ENCODE data around the gene MDFI.

The MDFI gene

GRCh38 chr6:41651962-41652657, 13.8 kb downstream of the MDFI start:
- Histone ChIP-seq H3F3A (ENCODE audit: insufficient read depth, low read length) (no peaks in the 10 kb centered on the region), H3K9me3 (ENCODE audit: low read length) (no peaks in the 10 kb centered on the region), H3K9ac (ENCODE audit: low read length) (no peak overlapping the region), H3K4me2 (ENCODE audit: low read length) (no peak overlapping the region), H3K9me2 (ENCODE audit: low read depth, low read length) (no peaks in the 10 kb centered on the region), H2AFZ (ENCODE audit: low read length) (no peak overlapping the region), H3K4me1 (ENCODE audit: insufficient read depth, low read length, severe bottlenecking) (no peaks in the 10 kb centered on the region), H3K79me2 (ENCODE audit: insufficient read depth, low read length) (no peaks in the 10 kb centered on the region), H4K20me1 (ENCODE audit: insufficient read depth, low read length) (no peaks in the 10 kb centered on the region), H3K27me3 (ENCODE audit: insufficient read depth, low read length) (no peaks in the 10 kb centered on the region; the same call in 1 of the 2 replicates), H3K27ac (ENCODE audit: low read depth, low read length, poor library complexity, severe bottlenecking) (no peak overlapping the region), H3K4me3 (ENCODE audit: low read depth, low read length, poor library complexity, severe bottlenecking) (no peak overlapping the region), H3K36me3 (ENCODE audit: insufficient read depth, low read length) (no peaks in the 10 kb centered on the region)
- TF ChIP-seq CTCF (IDR thresholded peaks at IDR 0.05; ENCODE audit: low read length) (no peak), EZH2 (IDR thresholded peaks at IDR 0.05; ENCODE audit: borderline replicate concordance, low read length) (no peak)

DNA sequence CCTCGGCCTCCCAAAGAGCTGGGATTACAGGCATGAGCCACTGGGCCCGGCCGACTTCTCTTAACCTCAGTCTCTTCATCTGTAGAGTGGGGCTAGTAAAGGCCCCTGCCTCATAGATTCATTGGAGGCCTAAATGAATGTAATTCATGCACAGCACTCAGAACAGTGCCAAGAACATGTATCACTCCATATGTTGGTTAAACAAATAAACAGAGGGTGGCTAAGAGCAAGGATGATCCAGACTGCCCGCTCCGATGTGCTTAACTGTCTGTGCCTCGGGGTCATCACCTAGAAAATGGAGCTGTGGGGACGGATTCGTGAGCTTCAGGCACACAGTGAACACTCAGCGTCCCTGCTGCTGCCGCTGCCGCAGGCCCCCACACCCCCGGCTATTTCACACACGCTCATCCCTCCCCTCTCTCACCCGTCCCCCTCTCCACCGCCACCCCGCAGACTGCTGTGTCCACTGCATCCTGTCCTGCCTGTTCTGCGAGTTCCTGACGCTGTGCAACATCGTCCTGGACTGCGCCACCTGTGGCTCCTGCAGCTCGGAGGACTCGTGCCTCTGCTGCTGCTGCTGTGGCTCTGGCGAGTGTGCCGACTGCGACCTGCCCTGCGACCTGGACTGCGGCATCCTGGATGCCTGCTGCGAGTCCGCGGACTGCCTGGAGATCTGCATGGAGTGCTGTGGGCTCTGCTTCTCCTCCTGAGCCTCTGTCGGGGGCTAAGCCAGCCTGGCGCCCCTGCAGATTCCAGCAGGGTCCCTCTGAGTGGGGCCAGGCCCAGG, 14.8 kb downstream of the MDFI start:
- H3K36me3 ChIP-seq (ENCODE audit: insufficient read depth, low read length): no peaks in the 10 kb centered on the region
- no peak overlapping the region for H2AFZ ChIP-seq (ENCODE audit: low read length)
- no peaks in the 10 kb centered on the region for H3K4me1 ChIP-seq (ENCODE audit: insufficient read depth, low read length, severe bottlenecking)
- no peak overlapping the region for H3K4me2 ChIP-seq (ENCODE audit: low read length)
- H4K20me1 ChIP-seq (ENCODE audit: insufficient read depth, low read length): no peaks in the 10 kb centered on the region
- no peak overlapping the region for H3K9ac ChIP-seq (ENCODE audit: low read length)
- no peaks in the 10 kb centered on the region for H3K27me3 ChIP-seq (ENCODE audit: insufficient read depth, low read length)
- H3K27ac ChIP-seq (ENCODE audit: low read depth, low read length, poor library complexity, severe bottlenecking): no peak overlapping the region
- no peaks in the 10 kb centered on the region for H3F3A ChIP-seq (ENCODE audit: insufficient read depth, low read length)
- no peaks in the 10 kb centered on the region for H3K79me2 ChIP-seq (ENCODE audit: insufficient read depth, low read length)
- no peaks in the 10 kb centered on the region for H3K9me3 ChIP-seq (ENCODE audit: low read length)
- no peak overlapping the region for H3K4me3 ChIP-seq (ENCODE audit: low read depth, low read length, poor library complexity, severe bottlenecking)
- H3K9me2 ChIP-seq (ENCODE audit: low read depth, low read length): no peaks in the 10 kb centered on the region
- no peak for TF ChIP-seq CTCF (IDR thresholded peaks at IDR 0.05; ENCODE audit: low read length)
- TF ChIP-seq EZH2 (IDR thresholded peaks at IDR 0.05; ENCODE audit: borderline replicate concordance, low read length): no peak

- no peak overlapping the region for H3K9ac ChIP-seq (ENCODE audit: low read length)
- no peak for TF ChIP-seq CTCF (IDR thresholded peaks at IDR 0.05; ENCODE audit: low read length)
- TF ChIP-seq EZH2 (IDR thresholded peaks at IDR 0.05; ENCODE audit: borderline replicate concordance, low read length): no peak
- no peak overlapping the region for H2AFZ ChIP-seq (ENCODE audit: low read length)
- no peaks in the 10 kb centered on the region for H3K27me3 ChIP-seq (ENCODE audit: insufficient read depth, low read length)
- no peaks in the 10 kb centered on the region for H3K79me2 ChIP-seq (ENCODE audit: insufficient read depth, low read length)
- H3K9me3 ChIP-seq (ENCODE audit: low read length): no peaks in the 10 kb centered on the region
- no peak overlapping the region for H3K4me2 ChIP-seq (ENCODE audit: low read length)
- H3K36me3 ChIP-seq (ENCODE audit: insufficient read depth, low read length): no peaks in the 10 kb centered on the region
- H3K4me3 ChIP-seq (ENCODE audit: low read depth, low read length, poor library complexity, severe bottlenecking): no peak overlapping the region
- H3F3A ChIP-seq (ENCODE audit: insufficient read depth, low read length): no peaks in the 10 kb centered on the region
- no peaks in the 10 kb centered on the region for H4K20me1 ChIP-seq (ENCODE audit: insufficient read depth, low read length)
- H3K4me1 ChIP-seq (ENCODE audit: insufficient read depth, low read length, severe bottlenecking): no peaks in the 10 kb centered on the region
- H3K9me2 ChIP-seq (ENCODE audit: low read depth, low read length): no peaks in the 10 kb centered on the region
- H3K27ac ChIP-seq (ENCODE audit: low read depth, low read length, poor library complexity, severe bottlenecking): no peak overlapping the region
These were observed 15.4 kb downstream of the MDFI start for GRCh38 chr6:41653691-41654090.

All from OCI-LY1 (cell line).